ENCODE results near the gene METTL27.

DNA sequence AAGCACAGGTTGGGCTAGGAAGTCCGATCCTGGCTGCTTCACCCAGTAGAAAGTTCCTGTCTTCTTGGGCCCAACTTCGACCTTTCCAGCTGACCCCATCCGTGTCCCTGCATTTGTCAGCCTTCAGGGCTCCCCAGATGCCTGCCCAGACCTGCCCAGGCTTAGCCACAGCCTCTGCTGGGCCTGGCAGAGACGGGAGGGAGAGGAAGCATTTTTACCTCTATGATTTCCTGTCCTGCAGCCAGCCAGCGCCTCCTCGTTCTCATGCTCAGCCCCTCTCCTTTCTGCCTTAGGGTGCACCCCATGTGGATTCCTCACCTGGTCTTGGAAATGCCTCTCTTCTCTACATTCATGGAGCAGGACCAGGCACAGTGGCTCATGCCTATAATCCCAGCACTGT is 3.7 kb downstream of the METTL27 start:
- TF ChIP-seq CTCF (IDR thresholded peaks at IDR 0.05) (no peak), POLR2AphosphoS5 (IDR thresholded peaks at IDR 0.05) (no peak), POLR2A (IDR thresholded peaks at IDR 0.05) (no peak), EP300 (IDR thresholded peaks at IDR 0.05) (no peak)

Data from suprapubic skin (tissue), 4 donors.